Ascending aorta (tissue), 2 donors: ENCODE data around the gene CNN2. TPM values are rescaled to one million over a fixed set of nuclear protein-coding genes. Genes with fewer than 3 reads are reported as not detected.

Source experiments
- DNase-seq, 2 donors: peaks; one replicate each; pipeline ENCODE4 v3.0.0-alpha.2; 2019; ENCODE audit warnings: low spot score in 2 of 2
- H3K27ac ChIP-seq, 2 donors: fragments of 200-600 bp; sonication (generic); one replicate each; pipeline ENCODE4 v1.5.1; 2016 to 2017; ENCODE audit warnings: mild to moderate bottlenecking in 1 of 2
- H3K27me3 ChIP-seq: fragments of 200-600 bp; sonication (generic); one replicate; pipeline ENCODE4 v1.5.1; 2017
- H3K36me3 ChIP-seq, 2 donors: fragments of 200-600 bp; sonication (generic); one replicate each; pipeline ENCODE4 v1.5.1; 2016
- H3K4me1 ChIP-seq, 2 donors: fragments of 200-600 bp; sonication (generic); one replicate each; pipeline ENCODE4 v1.5.1; 2016 to 2017; ENCODE audit warnings: mild to moderate bottlenecking in 1 of 2
- H3K4me3 ChIP-seq, 2 donors: fragments of 200-600 bp; sonication (generic); one replicate each; pipeline ENCODE4 v1.5.1; 2016 to 2017; ENCODE audit warnings: mild to moderate bottlenecking in 1 of 2
- H3K9me3 ChIP-seq, 2 donors: fragments of 200-600 bp; sonication (generic); one replicate each; pipeline ENCODE4 v1.5.1; 2016
- CTCF ChIP-seq, 3 experiments: fragments of 200-600 bp in 2 of 3; fragments of 450-650 bp in 1 of 3; sonication (generic) in 2 of 3; IDR thresholded peaks; one replicate each; pipeline ENCODE4 v1.5.1; 2016 to 2019; ENCODE audit warnings: antibody characterized with exemption in 3 of 3, mild to moderate bottlenecking in 1 of 3, moderate library complexity in 1 of 3
- intact Hi-C: fragments of 100-400 bp; cut with DNase I; formaldehyde crosslinking; loops from one replicate; pipeline ENCODE4 v1.15.1; 2023
- total RNA-seq: library from RNA; depleted of rRNA; stranded (reverse); fragments of >200 nt; gene quantifications from one replicate; pipeline ENCODE4 v1.1.0, GENCODE V29; 2016

Gene CNN2
- total RNA-seq, 1 donor from 2014 or later, result 79.1 TPM

DNA sequence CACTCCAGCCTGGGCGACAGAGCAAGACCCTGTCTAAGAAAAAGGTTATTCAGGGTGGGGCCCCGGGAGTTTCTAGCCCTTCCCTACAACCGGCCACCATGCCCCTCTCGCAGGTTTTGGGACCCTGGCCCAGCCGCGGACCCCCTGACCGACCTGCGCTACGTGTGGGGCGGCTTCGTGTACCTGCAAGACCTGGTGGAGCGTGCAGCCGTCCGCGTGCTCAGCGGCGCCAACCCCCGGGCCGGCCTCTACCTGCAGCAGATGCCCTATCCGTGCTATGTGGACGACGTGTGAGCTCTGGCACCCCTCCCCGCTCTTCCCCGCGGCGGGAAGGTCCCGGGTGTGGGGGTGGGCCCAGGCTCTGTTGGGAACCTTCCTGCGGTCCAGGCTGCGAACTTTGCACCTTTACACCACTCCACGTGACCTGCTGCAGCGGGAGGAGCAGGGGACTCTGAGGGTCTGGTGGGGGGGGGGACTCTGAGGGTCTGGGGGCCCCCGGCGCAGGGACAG is 19.8 kb downstream of the CNN2 start:
- Histone ChIP-seq H3K27me3 (no peaks in the 10 kb centered on the region), H3K4me3 (no peak overlapping the region), H3K27ac (no peak overlapping the region), H3K36me3 (no peaks in the 10 kb centered on the region), H3K4me1 (peaks cover 3 to 4% of the 10 kb centered on the region in 2 donors), H3K9me3 (no peaks in the 10 kb centered on the region)
- DNase-seq, result no peak
- intact Hi-C loops, result no loop called here
- no peak for TF ChIP-seq CTCF (IDR thresholded peaks at IDR 0.05)

GRCh38 chr19:1046836-1047695 is 20.7 kb downstream of the CNN2 start:
- no peaks in the 10 kb centered on the region for H3K27me3 ChIP-seq
- no peak for DNase-seq
- intact Hi-C loops, result no loop called here
- no peaks in the 10 kb centered on the region for H3K36me3 ChIP-seq
- no peak overlapping the region for H3K4me3 ChIP-seq
- no peaks in the 10 kb centered on the region for H3K9me3 ChIP-seq
- no peak for TF ChIP-seq CTCF (IDR thresholded peaks at IDR 0.05)
- no peak overlapping the region for H3K27ac ChIP-seq
- H3K4me1 ChIP-seq, result no peaks in the 10 kb centered on the region

GRCh38 chr19:1047696-1048147 is 21.3 kb downstream of the CNN2 start:
- no peaks in the 10 kb centered on the region for H3K27me3 ChIP-seq
- DNase-seq, result no peak
- no peak overlapping the region for H3K4me3 ChIP-seq
- TF ChIP-seq CTCF (IDR thresholded peaks at IDR 0.05), result no peak
- no peaks in the 10 kb centered on the region for H3K9me3 ChIP-seq
- intact Hi-C loops, result no loop called here
- H3K4me1 ChIP-seq, result no peaks in the 10 kb centered on the region
- no peaks in the 10 kb centered on the region for H3K36me3 ChIP-seq
- no peak overlapping the region for H3K27ac ChIP-seq

DNA sequence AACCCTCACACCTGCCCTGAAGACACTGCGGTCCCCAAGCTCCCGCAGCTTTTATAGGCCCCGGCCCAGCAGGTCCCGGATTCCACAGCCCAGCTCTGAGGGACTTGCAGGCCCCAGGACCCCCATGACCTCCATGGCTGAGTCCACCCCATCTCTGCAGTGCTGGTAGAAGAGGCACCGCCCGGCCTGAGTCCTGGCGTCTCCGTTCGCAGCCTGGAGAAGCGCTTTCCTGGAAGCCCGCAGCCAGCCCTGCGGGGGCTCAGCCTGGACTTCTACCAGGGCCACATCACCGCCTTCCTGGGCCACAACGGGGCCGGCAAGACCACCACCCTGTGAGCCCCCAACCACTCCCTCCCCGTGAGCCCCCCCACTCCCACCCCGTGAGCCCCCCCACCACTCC is 22.7 kb downstream of the CNN2 start:
- TF ChIP-seq CTCF (IDR thresholded peaks at IDR 0.05), result no peak
- Histone ChIP-seq H3K27ac (no peak overlapping the region), H3K9me3 (no peaks in the 10 kb centered on the region), H3K27me3 (no peaks in the 10 kb centered on the region), H3K36me3 (no peaks in the 10 kb centered on the region), H3K4me1 (no peaks in the 10 kb centered on the region), H3K4me3 (no peak overlapping the region)
- no peak for DNase-seq
- intact Hi-C loops, result no loop called here

DNA sequence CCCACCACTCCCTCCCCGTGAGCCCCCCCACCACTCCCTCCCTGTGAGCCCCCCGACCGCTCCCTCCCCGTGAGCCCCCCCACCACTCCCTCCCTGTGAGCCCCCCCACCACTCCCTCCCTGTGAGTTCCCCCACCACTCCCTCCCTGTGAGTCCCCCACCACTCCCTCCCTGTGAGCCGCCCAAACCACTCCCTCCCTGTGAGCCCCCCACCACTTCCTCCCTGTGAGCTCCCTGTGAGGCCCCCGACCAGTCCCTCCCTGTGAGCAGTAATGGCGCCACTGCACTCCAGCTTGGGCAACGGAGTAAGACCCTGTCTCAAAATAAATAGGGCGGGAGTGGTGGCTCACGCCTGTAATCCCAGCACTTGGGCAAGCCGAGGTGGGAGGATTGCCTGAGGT is 23.4 kb downstream of the CNN2 start:
- Histone ChIP-seq H3K27me3 (no peaks in the 10 kb centered on the region), H3K36me3 (no peaks in the 10 kb centered on the region), H3K27ac (no peak overlapping the region), H3K4me3 (no peak overlapping the region), H3K9me3 (no peaks in the 10 kb centered on the region), H3K4me1 (no peaks in the 10 kb centered on the region)
- intact Hi-C loops, result no loop called here
- TF ChIP-seq CTCF (IDR thresholded peaks at IDR 0.05), result no peak
- DNase-seq, result no peak
